NOMO-1 (cell line): Measurements from ENCODE around the gene C20orf173.
A peak's percentile ranks its signal among the peaks of the same experiment; 100 is the strongest.

Experiments used
- DNase-seq, 2 experiments: peaks; one replicate each; lab custom pipeline; 2025; ENCODE audit not compliant: unreplicated experiment in 2 of 2; lab: John Stamatoyannopoulos, UW

Gene C20orf173

GRCh38 chr20:35508493-35509218, 20.8 kb downstream of the C20orf173 start:
- no peak for DNase-seq

GRCh38 chr20:35506872-35507638, 22.4 kb downstream of the C20orf173 start:
- no peak for DNase-seq

GRCh38 chr20:35506179-35506578, 23.3 kb downstream of the C20orf173 start:
- DNase-seq: no peak

GRCh38 chr20:35504751-35505150, 24.7 kb downstream of the C20orf173 start:
- no peak for DNase-seq

GRCh38 chr20:35503841-35504561, 25.5 kb downstream of the C20orf173 start:
- no peak for DNase-seq

- no peak for DNase-seq
These were observed 26.2 kb downstream of the C20orf173 start for GRCh38 chr20:35503281-35503680.

- peak; percentile 65 to 72 for DNase-seq
These were observed 27.1 kb downstream of the C20orf173 start for GRCh38 chr20:35502352-35502751.

- no peak for DNase-seq
These were observed 30.2 kb downstream of the C20orf173 start for GRCh38 chr20:35499271-35499670.

- no peak for DNase-seq
These were observed 31.7 kb downstream of the C20orf173 start for GRCh38 chr20:35497780-35498189.

- no peak for DNase-seq
These were observed 32.1 kb downstream of the C20orf173 start for GRCh38 chr20:35497320-35497719.

- no peak for DNase-seq
These were observed 33.0 kb downstream of the C20orf173 start for GRCh38 chr20:35496481-35496880.

- DNase-seq: no peak
These were observed 37.1 kb downstream of the C20orf173 start for GRCh38 chr20:35492352-35492751.

GRCh38 chr20:35491823-35492222, 37.6 kb downstream of the C20orf173 start:
- DNase-seq: no peak

GRCh38 chr20:35490736-35491181, 38.7 kb downstream of the C20orf173 start:
- peak; percentile 66 to 78 for DNase-seq

- no peak for DNase-seq
These were observed 39.7 kb downstream of the C20orf173 start for GRCh38 chr20:35489717-35490116.

GRCh38 chr20:35487479-35487878, 42.0 kb downstream of the C20orf173 start:
- no peak for DNase-seq

- no peak for DNase-seq
These were observed 49.7 kb downstream of the C20orf173 start for GRCh38 chr20:35479798-35480197.

GRCh38 chr20:35478804-35479472, 50.5 kb downstream of the C20orf173 start:
- no peak for DNase-seq
